Measurements from ENCODE around the gene LRRC59.

Gene LRRC59

GRCh38 chr17:50352072-50352692 is 45.1 kb downstream of the LRRC59 start:
- no peak for TF ChIP-seq CTCF (conservative IDR thresholded peaks at IDR 0.05)

GRCh38 chr17:50350733-50351132 is 46.6 kb downstream of the LRRC59 start:
- TF ChIP-seq CTCF (conservative IDR thresholded peaks at IDR 0.05) = no peak
- no peak overlapping the region for H3K27ac ChIP-seq

More at GRCh38 chr17:50352072-50352692, 45.1 kb downstream of the LRRC59 start:
- H3K27ac ChIP-seq = peak overlapping the region; percentile 30; the same call in 1 of the 2 replicates

- TF ChIP-seq CTCF (conservative IDR thresholded peaks at IDR 0.05) = no peak
- H3K27ac ChIP-seq = no peak overlapping the region
These were observed 48.1 kb downstream of the LRRC59 start for GRCh38 chr17:50349243-50349600.

GRCh38 chr17:50348522-50349242 is 48.6 kb downstream of the LRRC59 start:
- H3K27ac ChIP-seq = no peak overlapping the region
- TF ChIP-seq CTCF (conservative IDR thresholded peaks at IDR 0.05) = no peak

GRCh38 chr17:50347894-50348291 is 49.4 kb downstream of the LRRC59 start:
- no peak overlapping the region for H3K27ac ChIP-seq
- TF ChIP-seq CTCF (conservative IDR thresholded peaks at IDR 0.05) = no peak

GRCh38 chr17:50347117-50347893 is 50.0 kb downstream of the LRRC59 start:
- peak overlapping the region; percentile 93 for H3K27ac ChIP-seq
- no peak for TF ChIP-seq CTCF (conservative IDR thresholded peaks at IDR 0.05)

Measured in VCaP (cell line).